ENCODE measurements around the gene WDFY4. TPM values are rescaled to one million over a fixed set of nuclear protein-coding genes. Genes with fewer than 3 reads are reported as not detected.

Gene WDFY4
- total and polyA plus RNA-seq, 2 of the 13 experiments (the other 11 are each of a cell fraction or from before 2014, with no cell fraction given) = not detected

DNA sequence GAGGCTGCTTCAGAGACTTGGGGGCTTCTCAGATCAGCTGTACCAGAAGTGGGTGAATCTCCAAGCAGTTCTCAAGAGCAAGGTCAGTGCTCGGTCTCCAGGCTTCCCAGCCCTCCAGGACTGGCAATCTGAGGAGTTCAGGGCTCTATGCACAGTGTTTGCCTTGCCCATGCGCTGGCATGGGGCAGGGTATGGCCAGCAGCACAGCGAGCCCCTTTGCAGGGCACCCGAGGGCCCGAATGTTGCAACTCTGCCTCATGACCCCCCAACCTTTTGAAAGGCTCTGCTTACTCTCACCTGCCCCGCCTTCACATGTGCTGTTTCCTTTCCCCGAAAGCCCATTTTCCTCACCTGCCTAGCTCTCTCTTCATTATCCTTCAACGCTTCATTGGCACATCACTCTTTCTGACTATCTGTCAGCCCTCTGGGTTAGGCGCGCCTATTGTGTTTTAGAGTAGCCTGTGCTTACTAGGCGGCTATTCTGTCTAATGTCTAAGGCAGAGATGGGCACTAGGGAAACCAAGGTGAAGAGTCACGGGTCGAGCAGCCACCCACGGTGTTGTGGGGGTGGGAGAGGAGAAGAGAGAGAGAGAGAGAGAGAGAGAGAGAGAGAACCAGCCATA is 83.6 kb downstream of the WDFY4 start:
- intact Hi-C loops (cut with micrococcal nuclease; ENCODE audit: unreplicated experiment) = no loop called here
- Histone ChIP-seq H4K20me1 (ENCODE audit: insufficient read depth, low read length) (no peaks in the 10 kb centered on the region), H3K9ac (ENCODE audit: insufficient read depth, low read depth, low read length) (no peak overlapping the region), H3K79me2 (ENCODE audit: insufficient read depth, low read length) (no peaks in the 10 kb centered on the region), H3K27ac (ENCODE audit: extremely low read length, insufficient read depth, low read length) (no peak overlapping the region), H3K4me2 (ENCODE audit: low read depth, low read length) (no peak overlapping the region), H3K4me1 (ENCODE audit: insufficient read depth, low read length) (no peaks in the 10 kb centered on the region), H3K9me3 (ENCODE audit: low read length) (no peaks in the 10 kb centered on the region), H2AFZ (ENCODE audit: low read length) (no peak overlapping the region), H3K4me3 (replicated peaks in 1 of 3; ENCODE audit: insufficient read depth in 1 of 3, low read depth in 2 of 3, low read length in 3 of 3) (no peak overlapping the region), H3K27me3 (ENCODE audit: control insufficient read depth in 1 of 2, insufficient read depth in 2 of 2, low read length in 2 of 2) (peaks cover 2 to 10% of the 10 kb centered on the region in 2 experiments; a peak in 2 of 5 replicates), H3K36me3 (replicated peaks in 1 of 2; ENCODE audit: control insufficient read depth in 1 of 2, insufficient read depth in 2 of 2, low read length in 2 of 2) (no peaks in the 10 kb centered on the region)
- WGBS (ENCODE audit: low lambda C conversion rate) = 17% methylated on average over 13 of the region's 14 CpGs
- no TSS peak for BruUV-seq (replicated peaks)
- in situ Hi-C loops (cut with HindIII; ENCODE audit: extremely low pct_ligation_motif_present, low pct_unique_long_range_greater_than_20kb) = no loop called here
- no peak for DNase-seq (ENCODE audit: low spot score)
- ChIA-PET POLR2A (no interaction called here), CTCF (ENCODE audit: low intra/inter-chr PET ratio, low total read pairs) (no interaction called here)
- no peak for ATAC-seq
- no peak for FAIRE-seq
- no peak for TF ChIP-seq LRRFIP1 (CRISPR knock-in tag; conservative IDR thresholded peaks at IDR 0.05)
- no peak for TF ChIP-seq UBTF (CRISPR knock-in tag; IDR thresholded peaks at IDR 0.05)
- no peak for TF ChIP-seq CERS6 (CRISPR knock-in tag; IDR thresholded peaks at IDR 0.05)
- no peak for TF ChIP-seq FOSL1 (CRISPR knock-in tag; IDR thresholded peaks at IDR 0.05; ENCODE audit: borderline replicate concordance)
- TF ChIP-seq ZNF891 (CRISPR knock-in tag; IDR thresholded peaks at IDR 0.05) = no peak
- no peak for TF ChIP-seq ZNF660 (CRISPR knock-in tag; IDR thresholded peaks at IDR 0.05; ENCODE audit: borderline replicate concordance, low read depth)
- no peak for TF ChIP-seq ZNF768 (CRISPR knock-in tag; IDR thresholded peaks at IDR 0.05)
- TF ChIP-seq ZNF772 (CRISPR knock-in tag; IDR thresholded peaks at IDR 0.05) = no peak
- TF ChIP-seq, protein P1, sequence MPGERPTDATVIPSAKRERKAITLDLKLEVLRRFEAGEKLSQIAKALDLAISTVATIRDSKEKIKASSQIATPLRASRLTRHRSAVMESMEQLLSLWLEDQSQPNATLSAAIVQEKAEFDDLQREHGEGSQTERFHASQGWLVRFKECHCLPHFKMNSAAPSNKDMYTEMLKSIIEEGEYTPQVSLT (CRISPR knock-in tag; IDR thresholded peaks at IDR 0.05; ENCODE audit: borderline replicate concordance, low read depth) = no peak
- TF ChIP-seq NCOA5 (CRISPR knock-in tag; IDR thresholded peaks at IDR 0.05) = no peak
- TF ChIP-seq ZNF629 (CRISPR knock-in tag; conservative IDR thresholded peaks at IDR 0.05) = no peak
- TF ChIP-seq ZNF350 (CRISPR knock-in tag; IDR thresholded peaks at IDR 0.05; ENCODE audit: borderline replicate concordance, low read depth) = no peak
- no peak for TF ChIP-seq MTF1 (CRISPR knock-in tag; IDR thresholded peaks at IDR 0.05)
- TF ChIP-seq ZNF180 (CRISPR knock-in tag; IDR thresholded peaks at IDR 0.05; ENCODE audit: borderline replicate concordance, low read depth) = no peak
- TF ChIP-seq HNRNPL (IDR thresholded peaks at IDR 0.05; ENCODE audit: low read depth, low read length) = no peak
- no peak for TF ChIP-seq NR3C1 (CRISPR knock-in tag; IDR thresholded peaks at IDR 0.05)
- TF ChIP-seq, protein P2, sequence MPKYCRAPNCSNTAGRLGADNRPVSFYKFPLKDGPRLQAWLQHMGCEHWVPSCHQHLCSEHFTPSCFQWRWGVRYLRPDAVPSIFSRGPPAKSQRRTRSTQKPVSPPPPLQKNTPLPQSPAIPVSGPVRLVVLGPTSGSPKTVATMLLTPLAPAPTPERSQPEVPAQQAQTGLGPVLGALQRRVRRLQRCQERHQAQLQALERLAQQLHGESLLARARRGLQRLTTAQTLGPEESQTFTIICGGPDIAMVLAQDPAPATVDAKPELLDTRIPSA (CRISPR knock-in tag; IDR thresholded peaks at IDR 0.05; ENCODE audit: borderline replicate concordance) = no peak

Measured in HepG2 (cell line).